ENCODE data around the gene CDH26. TPM values are rescaled to one million over a fixed set of nuclear protein-coding genes. Genes with fewer than 3 reads are reported as not detected.
A peak's percentile ranks its signal among the peaks of the same experiment; 100 is the strongest.

Gene CDH26
- polyA plus RNA-seq, 1 donor (not counting 4 experiments of a cell fraction or from before 2014, with no cell fraction given): 1.1 TPM

- Histone ChIP-seq H3K36me3 (ENCODE audit: control insufficient read depth in 2 of 2, extremely low read depth in 1 of 2, insufficient read depth in 2 of 2, low read length in 2 of 2) (no peaks in the 10 kb centered on the region), H2AFZ (ENCODE audit: control insufficient read depth, low read length) (no peak overlapping the region), H3K27me3 (ENCODE audit: control insufficient read depth, extremely low read depth, insufficient read depth, low read length) (no peaks in the 10 kb centered on the region), H3K4me2 (ENCODE audit: control insufficient read depth, extremely low read depth, insufficient read depth, low read depth, low read length) (no peak overlapping the region), H3K27ac (ENCODE audit: control insufficient read depth, insufficient read depth, low read length) (no peak overlapping the region), H4K20me1 (ENCODE audit: control insufficient read depth, extremely low read depth, insufficient read depth, low read length) (no peaks in the 10 kb centered on the region), H3K9me1 (ENCODE audit: control insufficient read depth, extremely low read depth, insufficient read depth, low read length) (no peaks in the 10 kb centered on the region), H3K9me3 (ENCODE audit: control insufficient read depth, low read depth, low read length) (no peaks in the 10 kb centered on the region), H3K9ac (ENCODE audit: control insufficient read depth, extremely low read depth, insufficient read depth, low read length) (no peak overlapping the region), H3K4me3 (ENCODE audit: control insufficient read depth in 2 of 3, extremely low read depth in 1 of 3, insufficient read depth in 2 of 3, low read depth in 1 of 3, low read length in 3 of 3) (no peak overlapping the region), H3K4me1 (ENCODE audit: control insufficient read depth, extremely low read depth, insufficient read depth, low read length) (peaks cover 21% of the 10 kb centered on the region), H3K79me2 (ENCODE audit: control insufficient read depth, insufficient read depth, low read length) (no peaks in the 10 kb centered on the region)
- dilution Hi-C loops (cut with MboI; ENCODE audit: extremely low pct_ligation_motif_present, low sequenced_read_pairs): no loop called here
- FAIRE-seq (peak; percentile 61), DNase-seq (ENCODE audit: low read depth, low spot score) (no peak)
- TF ChIP-seq EZH2 (IDR thresholded peaks at IDR 0.05; ENCODE audit: low read length): no peak
- TF ChIP-seq, protein P1, sequence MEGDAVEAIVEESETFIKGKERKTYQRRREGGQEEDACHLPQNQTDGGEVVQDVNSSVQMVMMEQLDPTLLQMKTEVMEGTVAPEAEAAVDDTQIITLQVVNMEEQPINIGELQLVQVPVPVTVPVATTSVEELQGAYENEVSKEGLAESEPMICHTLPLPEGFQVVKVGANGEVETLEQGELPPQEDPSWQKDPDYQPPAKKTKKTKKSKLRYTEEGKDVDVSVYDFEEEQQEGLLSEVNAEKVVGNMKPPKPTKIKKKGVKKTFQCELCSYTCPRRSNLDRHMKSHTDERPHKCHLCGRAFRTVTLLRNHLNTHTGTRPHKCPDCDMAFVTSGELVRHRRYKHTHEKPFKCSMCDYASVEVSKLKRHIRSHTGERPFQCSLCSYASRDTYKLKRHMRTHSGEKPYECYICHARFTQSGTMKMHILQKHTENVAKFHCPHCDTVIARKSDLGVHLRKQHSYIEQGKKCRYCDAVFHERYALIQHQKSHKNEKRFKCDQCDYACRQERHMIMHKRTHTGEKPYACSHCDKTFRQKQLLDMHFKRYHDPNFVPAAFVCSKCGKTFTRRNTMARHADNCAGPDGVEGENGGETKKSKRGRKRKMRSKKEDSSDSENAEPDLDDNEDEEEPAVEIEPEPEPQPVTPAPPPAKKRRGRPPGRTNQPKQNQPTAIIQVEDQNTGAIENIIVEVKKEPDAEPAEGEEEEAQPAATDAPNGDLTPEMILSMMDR (optimal IDR thresholded peaks at IDR 0.05 in 1 of 3, IDR thresholded peaks at IDR 0.05 in 1 of 3, conservative IDR thresholded peaks at IDR 0.05 in 1 of 3; ENCODE audit: extremely low read depth in 1 of 3, insufficient read depth in 2 of 3, low read length in 3 of 3): peak in 1 of 3 experiments; percentile 52
These were observed 27.6 kb downstream of the CDH26 start for GRCh38 chr20:59985864-59986263.

GRCh38 chr20:59987135-59987534 lies 28.9 kb downstream of the CDH26 start:
- Histone ChIP-seq H2AFZ (ENCODE audit: control insufficient read depth, low read length) (peak overlapping the region; percentile 72), H3K9ac (ENCODE audit: control insufficient read depth, extremely low read depth, insufficient read depth, low read length) (no peak overlapping the region), H3K9me3 (ENCODE audit: control insufficient read depth, low read depth, low read length) (no peaks in the 10 kb centered on the region), H3K4me1 (ENCODE audit: control insufficient read depth, extremely low read depth, insufficient read depth, low read length) (peaks cover 26% of the 10 kb centered on the region), H3K27me3 (ENCODE audit: control insufficient read depth, extremely low read depth, insufficient read depth, low read length) (no peaks in the 10 kb centered on the region), H3K36me3 (ENCODE audit: control insufficient read depth in 2 of 2, extremely low read depth in 1 of 2, insufficient read depth in 2 of 2, low read length in 2 of 2) (no peaks in the 10 kb centered on the region), H3K9me1 (ENCODE audit: control insufficient read depth, extremely low read depth, insufficient read depth, low read length) (no peaks in the 10 kb centered on the region), H3K4me3 (ENCODE audit: control insufficient read depth in 2 of 3, extremely low read depth in 1 of 3, insufficient read depth in 2 of 3, low read depth in 1 of 3, low read length in 3 of 3) (no peak overlapping the region), H3K79me2 (ENCODE audit: control insufficient read depth, insufficient read depth, low read length) (no peaks in the 10 kb centered on the region), H4K20me1 (ENCODE audit: control insufficient read depth, extremely low read depth, insufficient read depth, low read length) (no peaks in the 10 kb centered on the region), H3K4me2 (ENCODE audit: control insufficient read depth, extremely low read depth, insufficient read depth, low read depth, low read length) (peak overlapping the region; percentile 53), H3K27ac (ENCODE audit: control insufficient read depth, insufficient read depth, low read length) (peak overlapping the region; percentile 25)
- FAIRE-seq: peak; percentile 85
- DNase-seq (ENCODE audit: low read depth, low spot score): no peak
- TF ChIP-seq EZH2 (IDR thresholded peaks at IDR 0.05; ENCODE audit: low read length): no peak
- TF ChIP-seq, protein P1 (optimal IDR thresholded peaks at IDR 0.05 in 1 of 3, IDR thresholded peaks at IDR 0.05 in 1 of 3, conservative IDR thresholded peaks at IDR 0.05 in 1 of 3; ENCODE audit: extremely low read depth in 1 of 3, insufficient read depth in 2 of 3, low read length in 3 of 3): no peak
- dilution Hi-C loops (cut with MboI; ENCODE audit: extremely low pct_ligation_motif_present, low sequenced_read_pairs): no loop called here

All from keratinocyte (primary cell).